Upper lobe of left lung (tissue), 6 donors: ENCODE results near the gene AGBL3. TPM values are rescaled to one million over a fixed set of nuclear protein-coding genes. Genes with fewer than 3 reads are reported as not detected.

ENCODE experiments used
- ATAC-seq, 2 donors: fragments of 200-7000 bp; cut with Tn5 transposase; one replicate each; pipeline ENCODE4 v1.9.1; 2022; ENCODE audit warnings: mild to moderate bottlenecking in 2 of 2, moderate library complexity in 2 of 2; ENCODE audit not compliant: low FRiP score in 2 of 2
- DNase-seq, 2 donors: peaks; one replicate each; pipeline ENCODE4 v3.0.0-alpha.2; 2019 to 2020
- H3K27ac ChIP-seq, 4 donors: fragments of 200-600 bp; sonication (generic); one replicate each; pipeline ENCODE4 v1.5.1; 2016 to 2019
- H3K27me3 ChIP-seq, 4 donors: fragments of 200-600 bp; sonication (generic); one replicate each; pipeline ENCODE4 v1.5.1; 2017 to 2019
- H3K36me3 ChIP-seq, 4 donors: fragments of 200-600 bp; sonication (generic); one replicate each; pipeline ENCODE4 v1.5.1; 2016 to 2019
- H3K4me1 ChIP-seq, 4 donors: fragments of 200-600 bp; sonication (generic); one replicate each; pipeline ENCODE4 v1.5.1; 2018 to 2019
- H3K4me3 ChIP-seq, 4 donors: fragments of 200-600 bp; sonication (generic); one replicate each; pipeline ENCODE4 v1.5.1; 2017 to 2019; ENCODE audit warnings: mild to moderate bottlenecking in 2 of 4, moderate library complexity in 1 of 4
- H3K9me3 ChIP-seq, 4 donors: fragments of 200-600 bp; sonication (generic); one replicate each; pipeline ENCODE4 v1.5.1; 2018 to 2019
- CTCF ChIP-seq, 6 experiments: fragments of 450-650 bp in 4 of 6; fragments of 200-600 bp in 2 of 6; sonication (generic) in 2 of 6; IDR thresholded peaks; one replicate each; pipeline ENCODE4 v1.5.1; 2016 to 2019; ENCODE audit warnings: antibody characterized with exemption in 6 of 6
- EP300 ChIP-seq, 4 donors: sonication (generic); formaldehyde crosslinking; IDR thresholded peaks; one replicate each; pipeline ENCODE4 v1.5.1; 2017; ENCODE audit warnings: antibody characterized with exemption in 4 of 4, control low read depth in 2 of 4
- POLR2A ChIP-seq, 4 donors: fragments of 450-650 bp; IDR thresholded peaks; one replicate each; pipeline ENCODE4 v1.5.1; 2016 to 2017; ENCODE audit warnings: antibody characterized with exemption in 4 of 4, mild to moderate bottlenecking in 2 of 4
- POLR2AphosphoS5 ChIP-seq, 2 donors: sonication (generic); formaldehyde crosslinking; IDR thresholded peaks; one replicate each; pipeline ENCODE4 v1.5.1; 2017; ENCODE audit warnings: antibody characterized with exemption in 2 of 2
- WGBS, 2 donors: methylation state at CpG; one replicate each; pipeline ENCODE4 v1.1.5; 2017 to 2018; 5-methylcytosine and 5-hydroxymethylcytosine counted together
- total RNA-seq, 6 donors: library from RNA; depleted of rRNA in 4 of 6; stranded (reverse); fragments of >200 nt in 4 of 6; gene quantifications; one replicate each; pipeline versions ENCODE4 v1.1.0 to v1.2.1, GENCODE V29; 2016 to 2021
- donor health status: DM: no; HTN: no; CAD: no; lungs with moderate emphysema.
- donor health status: DM: no; HTN: yes; CAD: no; lungs with severe emphysema.

AGBL3 gene
- total RNA-seq, result 1 to 10 TPM; 1.0 to 5.2 (median 2.5) TPM

GRCh38 chr7:134986363-134987251 lies at the start of gene AGBL3:
Gene AGBL3, plus strand, starts transcription at chr7:134986508. Its CDS starts 1,426 bp downstream, at chr7:134987934.
- peaks cover 0 to 4% (median 0%) of the 10 kb centered on the region in 4 donors for H3K36me3 ChIP-seq
- 0% methylated on average over 2 to 60 of the region's 70 CpGs for WGBS, 2 donors
- TF ChIP-seq EP300 (IDR thresholded peaks at IDR 0.05), result no peak
- peak in 2 of 4 donors; percentile 68 to 71 for TF ChIP-seq POLR2A (IDR thresholded peaks at IDR 0.05)
- TF ChIP-seq POLR2AphosphoS5 (IDR thresholded peaks at IDR 0.05), result peak; percentile 8 to 68
- peak; percentile 49 to 87 (median 77) for TF ChIP-seq CTCF (IDR thresholded peaks at IDR 0.05)
- ATAC-seq (peak; percentile 98 to 99), DNase-seq (peak; percentile 94 to 97)
- H3K27ac ChIP-seq, result peak within 1 kb of the TSS; percentile 84 to 91 (median 89)
- no peaks in the 10 kb centered on the region for H3K27me3 ChIP-seq
- peak within 1 kb of the TSS; percentile 48 to 75 (median 64) for H3K4me3 ChIP-seq
- H3K4me1 ChIP-seq, result peaks cover 0 to 28% (median 16%) of the 10 kb centered on the region in 4 donors
- H3K9me3 ChIP-seq, result no peaks in the 10 kb centered on the region

- no peak for TF ChIP-seq EP300 (IDR thresholded peaks at IDR 0.05)
- TF ChIP-seq POLR2A (IDR thresholded peaks at IDR 0.05), result no peak
- TF ChIP-seq POLR2AphosphoS5 (IDR thresholded peaks at IDR 0.05), result no peak
- no peak for TF ChIP-seq CTCF (IDR thresholded peaks at IDR 0.05)
- ATAC-seq (no peak), DNase-seq (no peak)
- peaks cover 0 to 41% (median 0%) of the 10 kb centered on the region in 4 donors for H3K36me3 ChIP-seq
- no peak overlapping the region for H3K27ac ChIP-seq
- H3K4me3 ChIP-seq, result no peak overlapping the region
- peaks cover 0 to 3% (median under 1%) of the 10 kb centered on the region in 4 donors for H3K4me1 ChIP-seq
- whole genome bisulfite sequencing, 2 donors, result 71 to 72% methylated on average over 3 of the region's 3 CpGs
- no peaks in the 10 kb centered on the region for H3K9me3 ChIP-seq
- no peaks in the 10 kb centered on the region for H3K27me3 ChIP-seq
Measured at GRCh38 chr7:134936893-134937510, 49.3 kb upstream of the AGBL3 start.

GRCh38 chr7:134938141-134938540 lies 48.2 kb upstream of the AGBL3 start:
- TF ChIP-seq CTCF (IDR thresholded peaks at IDR 0.05) (no peak), EP300 (IDR thresholded peaks at IDR 0.05) (no peak), POLR2AphosphoS5 (IDR thresholded peaks at IDR 0.05) (no peak), POLR2A (IDR thresholded peaks at IDR 0.05) (no peak)
- WGBS, 2 donors, result 83 to 88% methylated on average over 4 of the region's 4 CpGs
- DNase-seq, result no peak
- no peak for ATAC-seq
- no peak overlapping the region for H3K27ac ChIP-seq
- H3K27me3 ChIP-seq, result no peaks in the 10 kb centered on the region
- H3K4me3 ChIP-seq, result no peak overlapping the region
- peaks cover 0 to 2% (median 0%) of the 10 kb centered on the region in 4 donors for H3K4me1 ChIP-seq
- peaks cover 0 to 32% (median 0%) of the 10 kb centered on the region in 4 donors for H3K36me3 ChIP-seq
- H3K9me3 ChIP-seq, result no peaks in the 10 kb centered on the region

- H3K27me3 ChIP-seq, result no peaks in the 10 kb centered on the region
- no peaks in the 10 kb centered on the region for H3K9me3 ChIP-seq
- DNase-seq (no peak), ATAC-seq (no peak)
- H3K4me3 ChIP-seq, result no peak overlapping the region
- TF ChIP-seq POLR2A (IDR thresholded peaks at IDR 0.05), result no peak
- no peak for TF ChIP-seq POLR2AphosphoS5 (IDR thresholded peaks at IDR 0.05)
- no peak for TF ChIP-seq EP300 (IDR thresholded peaks at IDR 0.05)
- TF ChIP-seq CTCF (IDR thresholded peaks at IDR 0.05), result no peak
- H3K36me3 ChIP-seq, result peaks cover 0 to 22% (median 0%) of the 10 kb centered on the region in 4 donors
- H3K27ac ChIP-seq, result no peak overlapping the region
- WGBS, 2 donors, result 77 to 81% methylated on average over 4 of the region's 4 CpGs
- no peaks in the 10 kb centered on the region for H3K4me1 ChIP-seq
Measured at GRCh38 chr7:134939136-134939535, 47.2 kb upstream of the AGBL3 start.
